Measurements from ENCODE around the gene BTBD2. TPM values are rescaled to one million over a fixed set of nuclear protein-coding genes. Genes with fewer than 3 reads are reported as not detected.

Gene BTBD2
- total and polyA plus RNA-seq, 10 of the 15 experiments (the other 5 are each of a cell fraction or from before 2014, with no cell fraction given) = 0.13 to 66.2 (median 10.4) TPM

DNA sequence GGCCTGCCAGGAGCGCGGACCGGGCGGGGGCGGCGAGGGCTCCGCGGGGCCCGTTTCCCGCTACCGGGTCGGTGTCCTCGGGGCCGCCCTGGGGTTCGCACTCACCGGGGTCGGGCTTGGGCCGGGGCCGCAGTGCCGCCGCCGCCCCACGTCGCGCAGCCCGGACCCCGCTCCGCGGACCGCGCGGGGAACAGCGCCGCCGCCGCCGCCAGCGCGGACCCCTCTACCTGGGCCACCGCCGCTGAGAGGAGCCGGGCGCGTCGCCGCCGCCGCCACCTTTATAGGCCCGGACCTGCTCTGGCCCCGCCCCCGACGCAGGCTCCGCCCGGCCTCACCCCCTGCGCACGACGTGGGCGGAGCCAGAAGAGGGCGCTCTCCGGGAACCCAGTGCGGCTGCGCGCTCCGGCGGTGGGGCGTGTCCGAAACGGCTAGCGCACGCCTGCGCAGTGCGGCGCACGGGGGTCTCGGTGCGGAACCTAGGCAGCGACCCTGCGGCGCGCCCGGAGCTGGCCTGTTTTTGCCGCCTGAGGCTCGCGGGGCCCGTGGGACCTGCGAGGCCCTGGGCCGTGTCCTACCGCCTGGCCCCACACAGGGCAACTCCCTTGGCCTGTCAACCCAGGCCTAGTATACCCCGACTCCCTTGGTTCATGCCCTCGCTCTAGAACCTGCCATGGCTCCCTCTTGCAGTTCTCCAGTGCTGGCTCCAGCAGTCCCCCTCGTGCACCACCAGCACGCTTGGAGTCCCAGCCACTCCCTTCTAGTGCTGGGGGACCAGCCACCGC lies 35.7 kb upstream of the BTBD2 start, which contains the start of gene MKNK2 (continued):
- TF ChIP-seq RBBP5 (conservative IDR thresholded peaks at IDR 0.05) (no peak), ZNF207 (IDR thresholded peaks at IDR 0.05; ENCODE audit: borderline replicate concordance) (no peak), IRF4 (IDR thresholded peaks at IDR 0.05; ENCODE audit: low read depth, low read length) (no peak), STAT1 (conservative IDR thresholded peaks at IDR 0.05) (no peak), TCF7 (IDR thresholded peaks at IDR 0.05; ENCODE audit: borderline replicate concordance) (no peak)
- TF ChIP-seq, protein P1, sequence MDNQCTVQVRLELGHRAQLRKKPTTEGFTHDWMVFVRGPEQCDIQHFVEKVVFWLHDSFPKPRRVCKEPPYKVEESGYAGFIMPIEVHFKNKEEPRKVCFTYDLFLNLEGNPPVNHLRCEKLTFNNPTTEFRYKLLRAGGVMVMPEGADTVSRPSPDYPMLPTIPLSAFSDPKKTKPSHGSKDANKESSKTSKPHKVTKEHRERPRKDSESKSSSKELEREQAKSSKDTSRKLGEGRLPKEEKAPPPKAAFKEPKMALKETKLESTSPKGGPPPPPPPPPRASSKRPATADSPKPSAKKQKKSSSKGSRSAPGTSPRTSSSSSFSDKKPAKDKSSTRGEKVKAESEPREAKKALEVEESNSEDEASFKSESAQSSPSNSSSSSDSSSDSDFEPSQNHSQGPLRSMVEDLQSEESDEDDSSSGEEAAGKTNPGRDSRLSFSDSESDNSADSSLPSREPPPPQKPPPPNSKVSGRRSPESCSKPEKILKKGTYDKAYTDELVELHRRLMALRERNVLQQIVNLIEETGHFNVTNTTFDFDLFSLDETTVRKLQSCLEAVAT (IDR thresholded peaks at IDR 0.05) = no peak; the same call in 1 of the 2 replicates

DNA sequence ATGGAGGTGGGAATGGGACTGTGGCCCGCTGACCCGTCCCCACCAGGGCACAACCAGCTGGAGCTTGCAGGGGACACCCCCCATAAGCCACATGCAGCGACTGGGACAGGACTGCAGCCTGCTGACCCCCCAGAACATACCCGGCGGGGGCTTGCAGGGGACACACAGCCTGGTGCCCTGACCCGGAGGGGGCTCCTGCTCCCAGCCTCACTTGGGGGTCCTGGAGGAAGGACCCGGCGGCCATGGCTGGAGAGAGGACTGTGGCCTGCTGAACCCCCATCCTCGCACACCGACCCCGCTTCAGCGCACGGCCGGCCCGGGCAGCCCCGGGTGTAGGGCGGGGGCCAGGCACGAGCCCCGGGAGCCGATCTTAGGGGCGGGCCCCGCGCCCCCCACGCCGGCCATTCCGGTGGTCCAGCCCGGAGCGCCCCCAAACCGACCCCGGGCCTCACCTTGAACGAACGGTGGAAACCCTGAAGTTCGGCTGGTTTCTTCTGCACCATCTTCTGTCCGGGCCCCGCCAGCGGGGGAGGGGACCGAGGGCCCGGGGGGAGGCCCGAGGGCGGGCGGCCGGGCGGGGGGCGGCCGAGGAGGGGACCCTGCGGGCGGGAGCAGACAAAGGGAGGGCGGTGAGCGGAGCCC lies 35.0 kb upstream of the BTBD2 start:
- peaks cover 14% of the 10 kb centered on the region for H4K20me1 ChIP-seq (ENCODE audit: control insufficient read depth, insufficient read depth)
- no peak for DNase-seq (ENCODE audit: low read depth, low spot score)
- ChIA-PET SMC1A (ENCODE audit: uncharacterized antibody, unreplicated experiment) (interaction anchor here (1.2 to 2.2 kb wide), 2 partner anchors 42 to 181 kb away, joined by 4 to 9 read pairs; no protein-coding TSS in a partner anchor), CTCF (interaction anchor here (2.2 to 2.3 kb wide), 2 partner anchors 37 to 44 kb away, joined by 6 to 7 read pairs; partner anchors contain the start of gene MOB3A), POLR2A (interaction anchor here (1.5 kb wide), 1 partner anchor 40 kb away, joined by 6 read pairs; no protein-coding TSS in a partner anchor), RAD21 (ENCODE audit: unreplicated experiment) (no interaction called here)
- peak overlapping the region; percentile 91 for H3K4me2 ChIP-seq (ENCODE audit: control insufficient read depth, insufficient read depth)
- H3K36me3 ChIP-seq (ENCODE audit: control insufficient read depth in 2 of 2, insufficient read depth in 2 of 2, low read length in 1 of 2) = peaks cover 0 to 7% of the 10 kb centered on the region in 2 experiments; a peak in 3 of 4 replicates
- 2% methylated on average over 32 of the region's 49 CpGs for WGBS (ENCODE audit: insufficient coverage, insufficient replicate concordance, low lambda C conversion rate, missing lambda C conversion rate)
- peak; percentile 2 for ATAC-seq
- H3K27me3 ChIP-seq (replicated peaks in 1 of 2; ENCODE audit: control insufficient read depth in 2 of 2, insufficient read depth in 2 of 2, low read length in 1 of 2) = no peaks in the 10 kb centered on the region
- H3K4me3 ChIP-seq = peak overlapping the region; percentile 83
- in situ Hi-C loops (cut with MboI) = no loop called here
- H3K9me3 ChIP-seq (replicated peaks; ENCODE audit: control insufficient read depth, insufficient read depth, low read length) = no peaks in the 10 kb centered on the region
- peak overlapping the region; percentile 70 for H3K9ac ChIP-seq (ENCODE audit: control insufficient read depth, insufficient read depth, low read length)
- H3K4me1 ChIP-seq (ENCODE audit: control insufficient read depth, insufficient read depth, low read length) = peaks cover 50% of the 10 kb centered on the region
- intact Hi-C loops (cut with micrococcal nuclease; ENCODE audit: unreplicated experiment) = loop anchor here (2.0 to 5.0 kb wide), 2 partner anchors 40 to 153 kb away; no protein-coding TSS in a partner anchor
- H3K27ac ChIP-seq (ENCODE audit: control insufficient read depth, insufficient read depth) = peak overlapping the region; percentile 79
- FAIRE-seq = no peak
- peaks cover 61% of the 10 kb centered on the region for H3K79me2 ChIP-seq (ENCODE audit: control insufficient read depth, insufficient read depth, low read length)
- H2AFZ ChIP-seq (ENCODE audit: control insufficient read depth, low read depth, low read length) = no peak overlapping the region
- BruUV-seq (replicated peaks) = no TSS peak
- no peak for TF ChIP-seq NR2C2 (IDR thresholded peaks at IDR 0.05; ENCODE audit: borderline replicate concordance, control insufficient read depth, insufficient read length, low read depth)
- TF ChIP-seq, protein P1 (IDR thresholded peaks at IDR 0.05) = peak; percentile 51; the same call in 1 of the 2 replicates
- TF ChIP-seq RCOR1 (conservative IDR thresholded peaks at IDR 0.05; ENCODE audit: low read depth, low read length) = no peak
- TF ChIP-seq, protein P2, sequence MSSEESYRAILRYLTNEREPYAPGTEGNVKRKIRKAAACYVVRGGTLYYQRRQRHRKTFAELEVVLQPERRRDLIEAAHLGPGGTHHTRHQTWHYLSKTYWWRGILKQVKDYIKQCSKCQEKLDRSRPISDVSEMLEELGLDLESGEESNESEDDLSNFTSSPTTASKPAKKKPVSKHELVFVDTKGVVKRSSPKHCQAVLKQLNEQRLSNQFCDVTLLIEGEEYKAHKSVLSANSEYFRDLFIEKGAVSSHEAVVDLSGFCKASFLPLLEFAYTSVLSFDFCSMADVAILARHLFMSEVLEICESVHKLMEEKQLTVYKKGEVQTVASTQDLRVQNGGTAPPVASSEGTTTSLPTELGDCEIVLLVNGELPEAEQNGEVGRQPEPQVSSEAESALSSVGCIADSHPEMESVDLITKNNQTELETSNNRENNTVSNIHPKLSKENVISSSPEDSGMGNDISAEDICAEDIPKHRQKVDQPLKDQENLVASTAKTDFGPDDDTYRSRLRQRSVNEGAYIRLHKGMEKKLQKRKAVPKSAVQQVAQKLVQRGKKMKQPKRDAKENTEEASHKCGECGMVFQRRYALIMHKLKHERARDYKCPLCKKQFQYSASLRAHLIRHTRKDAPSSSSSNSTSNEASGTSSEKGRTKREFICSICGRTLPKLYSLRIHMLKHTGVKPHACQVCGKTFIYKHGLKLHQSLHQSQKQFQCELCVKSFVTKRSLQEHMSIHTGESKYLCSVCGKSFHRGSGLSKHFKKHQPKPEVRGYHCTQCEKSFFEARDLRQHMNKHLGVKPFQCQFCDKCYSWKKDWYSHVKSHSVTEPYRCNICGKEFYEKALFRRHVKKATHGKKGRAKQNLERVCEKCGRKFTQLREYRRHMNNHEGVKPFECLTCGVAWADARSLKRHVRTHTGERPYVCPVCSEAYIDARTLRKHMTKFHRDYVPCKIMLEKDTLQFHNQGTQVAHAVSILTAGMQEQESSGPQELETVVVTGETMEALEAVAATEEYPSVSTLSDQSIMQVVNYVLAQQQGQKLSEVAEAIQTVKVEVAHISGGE (CRISPR knock-in tag; IDR thresholded peaks at IDR 0.05) = no peak
- TF ChIP-seq, protein P3, sequence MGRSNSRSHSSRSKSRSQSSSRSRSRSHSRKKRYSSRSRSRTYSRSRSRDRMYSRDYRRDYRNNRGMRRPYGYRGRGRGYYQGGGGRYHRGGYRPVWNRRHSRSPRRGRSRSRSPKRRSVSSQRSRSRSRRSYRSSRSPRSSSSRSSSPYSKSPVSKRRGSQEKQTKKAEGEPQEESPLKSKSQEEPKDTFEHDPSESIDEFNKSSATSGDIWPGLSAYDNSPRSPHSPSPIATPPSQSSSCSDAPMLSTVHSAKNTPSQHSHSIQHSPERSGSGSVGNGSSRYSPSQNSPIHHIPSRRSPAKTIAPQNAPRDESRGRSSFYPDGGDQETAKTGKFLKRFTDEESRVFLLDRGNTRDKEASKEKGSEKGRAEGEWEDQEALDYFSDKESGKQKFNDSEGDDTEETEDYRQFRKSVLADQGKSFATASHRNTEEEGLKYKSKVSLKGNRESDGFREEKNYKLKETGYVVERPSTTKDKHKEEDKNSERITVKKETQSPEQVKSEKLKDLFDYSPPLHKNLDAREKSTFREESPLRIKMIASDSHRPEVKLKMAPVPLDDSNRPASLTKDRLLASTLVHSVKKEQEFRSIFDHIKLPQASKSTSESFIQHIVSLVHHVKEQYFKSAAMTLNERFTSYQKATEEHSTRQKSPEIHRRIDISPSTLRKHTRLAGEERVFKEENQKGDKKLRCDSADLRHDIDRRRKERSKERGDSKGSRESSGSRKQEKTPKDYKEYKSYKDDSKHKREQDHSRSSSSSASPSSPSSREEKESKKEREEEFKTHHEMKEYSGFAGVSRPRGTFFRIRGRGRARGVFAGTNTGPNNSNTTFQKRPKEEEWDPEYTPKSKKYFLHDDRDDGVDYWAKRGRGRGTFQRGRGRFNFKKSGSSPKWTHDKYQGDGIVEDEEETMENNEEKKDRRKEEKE (IDR thresholded peaks at IDR 0.05) = no peak
